IMR-90 (cell line): ENCODE measurements around the gene PDE5A. TPM values are rescaled to one million over a fixed set of nuclear protein-coding genes. Genes with fewer than 3 reads are reported as not detected.

ENCODE experiments used
- ATAC-seq: fragments of 200-7000 bp; cut with Tn5 transposase; 2 replicates; pipeline ENCODE4 v1.9.1; 2020; ENCODE audit warnings: low read depth, mild to moderate bottlenecking, moderate library complexity
- BruUV-seq: library from RNA; stranded (reverse); fragments of 400-500 nt; replicated peaks from 2 replicates; lab custom pipeline; 2021; lab: Mats Ljungman, UMichigan
- CTCF ChIA-PET: fragments of 300-600 bp; formaldehyde crosslinking; extraction: SDS; loops from one replicate; lab custom pipeline; 2021; ENCODE audit warnings: antibody characterized with exemption; lab: Yijun Ruan, JAX
- POLR2A ChIA-PET: fragments of 300-600 bp; sonication (Branson Sonifier 250); formaldehyde crosslinking; loops from one replicate; lab custom pipeline; 2022; ENCODE audit warnings: antibody characterized with exemption; ENCODE audit not compliant: unreplicated experiment; lab: Charles Lee
- DNase-seq: peaks from one replicate; pipeline ENCODE4 v3.0.0; 2013
- H2AFZ ChIP-seq: replicated peaks from 2 replicates; pipeline ENCODE3; 2013; ENCODE audit warnings: low read length, mild to moderate bottlenecking; ENCODE audit not compliant: poor library complexity
- H2AK5ac ChIP-seq: 2 replicates; pipeline ENCODE4 v1.6.1; 2013; ENCODE audit warnings: low read depth, low read length, inconsistent platforms
- H2AK9ac ChIP-seq: replicated peaks from 2 replicates; pipeline ENCODE3; 2013; ENCODE audit warnings: mild to moderate bottlenecking, low read depth, low read length, moderate library complexity; ENCODE audit not compliant: poor library complexity
- H2BK120ac ChIP-seq: 2 replicates; pipeline ENCODE4 v1.6.1; 2013; ENCODE audit warnings: low read depth, low read length, inconsistent platforms
- H2BK15ac ChIP-seq: 3 replicates; pipeline ENCODE4 v1.6.1; 2013; ENCODE audit warnings: low read depth, low read length, inconsistent platforms
- H2BK20ac ChIP-seq: 2 replicates; pipeline ENCODE4 v1.6.1; 2013; ENCODE audit warnings: low read depth, mild to moderate bottlenecking, inconsistent platforms, low read length, moderate library complexity
- H2BK5ac ChIP-seq: 2 replicates; pipeline ENCODE4 v1.6.1; 2013; ENCODE audit warnings: mild to moderate bottlenecking, low read depth, low read length, inconsistent platforms; ENCODE audit not compliant: poor library complexity, severe bottlenecking
- H3K14ac ChIP-seq: replicated peaks from 2 replicates; pipeline ENCODE4 v1.6.1; 2013; ENCODE audit warnings: low read depth, low read length, inconsistent platforms
- H3K18ac ChIP-seq: 2 replicates; pipeline ENCODE4 v1.6.1; 2013; ENCODE audit warnings: low read depth, low read length, control low read depth
- H3K23ac ChIP-seq: 2 replicates; pipeline ENCODE4 v1.6.1; 2013; ENCODE audit warnings: low read depth, low read length, inconsistent platforms
- H3K27ac ChIP-seq: 2 replicates; pipeline ENCODE4 v1.5.1; 2013; ENCODE audit warnings: mild to moderate bottlenecking, control low read depth, low read length; ENCODE audit not compliant: insufficient read depth
- H3K27me3 ChIP-seq: 2 replicates; pipeline ENCODE4 v1.6.1; 2013; ENCODE audit warnings: low read length; ENCODE audit not compliant: control insufficient read depth, insufficient read depth
- H3K36me3 ChIP-seq: 2 replicates; pipeline ENCODE4 v1.6.1; 2013; ENCODE audit warnings: low read length, mixed read lengths; ENCODE audit not compliant: control insufficient read depth, insufficient read depth
- H3K4ac ChIP-seq: 2 replicates; pipeline ENCODE4 v1.6.1; 2013; ENCODE audit warnings: low read depth, low read length, inconsistent platforms
- H3K4me1 ChIP-seq: 2 replicates; pipeline ENCODE4 v1.6.1; 2013; ENCODE audit warnings: low read length, mixed read lengths; ENCODE audit not compliant: control insufficient read depth, insufficient read depth
- H3K4me2 ChIP-seq: 2 replicates; pipeline ENCODE4 v1.6.1; 2013; ENCODE audit warnings: low read depth, mild to moderate bottlenecking, control low read depth, low read length, moderate library complexity
- H3K4me3 ChIP-seq: 2 replicates; pipeline ENCODE4 v1.5.1; 2013; ENCODE audit warnings: low read depth, mild to moderate bottlenecking, control low read depth, low read length, moderate library complexity; ENCODE audit not compliant: insufficient read depth
- H3K56ac ChIP-seq: 2 replicates; pipeline ENCODE4 v1.6.1; 2013; ENCODE audit warnings: low read length, inconsistent platforms; ENCODE audit not compliant: insufficient read depth; ENCODE audit errors: extremely low read depth
- H3K79me1 ChIP-seq, 2 experiments: 2 replicates each; pipeline ENCODE4 v1.6.1; 2013; ENCODE audit warnings: low read length in 2 of 2, inconsistent platforms in 1 of 2, low read depth in 1 of 2
- H3K9ac ChIP-seq: 2 replicates; pipeline ENCODE4 v1.6.1; 2013; ENCODE audit warnings: low read depth, low read length, control low read depth
- H3K9me1 ChIP-seq: 2 replicates; pipeline ENCODE4 v1.6.1; 2013; ENCODE audit warnings: low read length, inconsistent platforms; ENCODE audit not compliant: insufficient read depth
- H3K9me3 ChIP-seq: 2 replicates; pipeline ENCODE4 v1.6.1; 2013; ENCODE audit warnings: low read length; ENCODE audit not compliant: control insufficient read depth, insufficient read depth
- H4K20me1 ChIP-seq: 2 replicates; pipeline ENCODE4 v1.6.1; 2013; ENCODE audit warnings: low read length, inconsistent platforms; ENCODE audit not compliant: insufficient read depth
- H4K5ac ChIP-seq: 2 replicates; pipeline ENCODE4 v1.6.1; 2013; ENCODE audit warnings: mild to moderate bottlenecking, low read depth, low read length, control low read depth
- H4K8ac ChIP-seq, 2 experiments: 2 replicates each; pipeline ENCODE4 v1.6.1; 2013; ENCODE audit warnings: low read depth in 2 of 2, low read length in 2 of 2, control low read depth in 1 of 2, inconsistent platforms in 1 of 2
- H4K91ac ChIP-seq: 2 replicates; pipeline ENCODE4 v1.6.1; 2013; ENCODE audit warnings: low read depth, low read length, inconsistent platforms; ENCODE audit not compliant: insufficient read depth
- CHD1 ChIP-seq: IDR thresholded peaks from 2 replicates; pipeline ENCODE4 v1.6.1; 2012; ENCODE audit warnings: low read depth, low read length, improper control_type of control experiment
- MAFK ChIP-seq: IDR thresholded peaks from 2 replicates; pipeline ENCODE4 v1.6.1; 2012; ENCODE audit warnings: low read depth, low read length, improper control_type of control experiment
- RAD21 ChIP-seq: IDR thresholded peaks from 2 replicates; pipeline ENCODE4 v1.6.1; 2012; ENCODE audit warnings: low read length, improper control_type of control experiment
- RCOR1 ChIP-seq: IDR thresholded peaks from 2 replicates; pipeline ENCODE4 v1.6.1; 2012; ENCODE audit warnings: mild to moderate bottlenecking, low read length, improper control_type of control experiment; ENCODE audit not compliant: insufficient replicate concordance
- dilution Hi-C: fragments of 300-500 bp; cut with HindIII; formaldehyde crosslinking; loops from one replicate; pipeline ENCODE4 v1.14.3; 2018; ENCODE audit warnings: low sequenced_read_pairs; ENCODE audit not compliant: unreplicated experiment
- in situ Hi-C: fragments of 300-500 bp; cut with MboI; formaldehyde crosslinking; loops from 3 replicates; pipeline ENCODE4 v1.14.3; 2019; ENCODE audit warnings: low sequenced_read_pairs, inconsistent platforms, mixed read lengths
- intact Hi-C: fragments of 100-400 bp; cut with micrococcal nuclease; formaldehyde crosslinking; loops from 2 replicates; pipeline ENCODE4 v1.10.0; 2022
- polyA plus RNA-seq, 3 experiments: library from polyadenylated mRNA; depleted of rRNA; stranded (reverse); fragments of >200 nt; gene quantifications; 2 replicates each; pipeline ENCODE4 v1.2.3, GENCODE V29; 2012; ENCODE audit warnings: low replicate concordance in 1 of 3
- total RNA-seq: library from RNA; depleted of rRNA; stranded (reverse); fragments of >200 nt; gene quantifications from 2 replicates; pipeline ENCODE4 v1.2.3, GENCODE V29; 2012

Gene PDE5A
- total and polyA plus RNA-seq, 2 of the 4 experiments (the other 2 are of a cell fraction) = 101 to 770 TPM

GRCh38 chr4:119615068-119615719 lies 13.4 kb downstream of the PDE5A start:
- CTCF ChIA-PET = no interaction called here
- H2AK9ac ChIP-seq = no peak overlapping the region

More at GRCh38 chr4:119615068-119615719, 13.4 kb downstream of the PDE5A start:
- no peak overlapping the region for H3K4ac ChIP-seq
- no peak overlapping the region for H2BK120ac ChIP-seq
- no peak overlapping the region for H4K5ac ChIP-seq
- H3K4me1 ChIP-seq = peaks cover 16% of the 10 kb centered on the region
- peaks cover 3% of the 10 kb centered on the region; the same call in 1 of the 2 replicates for H3K9me3 ChIP-seq
- no peak for TF ChIP-seq CHD1
- no peak for TF ChIP-seq MAFK
- TF ChIP-seq RCOR1 = no peak
- no peak for TF ChIP-seq RAD21
- no TSS peak for BruUV-seq
- H3K79me1 ChIP-seq = peaks cover 7 to 58% of the 10 kb centered on the region in 2 experiments
- peaks cover 94% of the 10 kb centered on the region for H4K20me1 ChIP-seq
- H2AFZ ChIP-seq = no peak overlapping the region
- H3K9me1 ChIP-seq = peaks cover 11% of the 10 kb centered on the region
- DNase-seq = no peak
- H4K8ac ChIP-seq = no peak overlapping the region
- H2BK20ac ChIP-seq = no peak overlapping the region
- peak; percentile 18 for ATAC-seq
- H3K36me3 ChIP-seq = peaks cover 27% of the 10 kb centered on the region
- H2BK5ac ChIP-seq = no peak overlapping the region
- POLR2A ChIA-PET = interaction anchor here (0.7 kb wide), 1 partner anchor 118 kb away, joined by 6 read pairs; no protein-coding TSS in a partner anchor
- no peak overlapping the region for H2AK5ac ChIP-seq
- intact Hi-C loops = loop anchor here (5.0 kb wide), 1 partner anchor 58 kb away; no protein-coding TSS in a partner anchor
- 0 out of 2 replicates have a peak overlapping the region, but pooled peaks have one; percentile 41 for H3K27ac ChIP-seq
- H4K91ac ChIP-seq = no peak overlapping the region
- no peak overlapping the region for H3K56ac ChIP-seq
- H2BK15ac ChIP-seq = no peak overlapping the region
- in situ Hi-C loops = no loop called here
- H3K4me3 ChIP-seq = no peak overlapping the region
- H3K23ac ChIP-seq = no peak overlapping the region
- dilution Hi-C loops = no loop called here
- H3K27me3 ChIP-seq = no peaks in the 10 kb centered on the region
- H3K18ac ChIP-seq = no peak overlapping the region
- H3K14ac ChIP-seq = no peak overlapping the region
- no peak overlapping the region for H3K4me2 ChIP-seq
- no peak overlapping the region for H3K9ac ChIP-seq
